ENCODE results near the gene GAS7. TPM values are rescaled to one million over a fixed set of nuclear protein-coding genes. Genes with fewer than 3 reads are reported as not detected.

Gene GAS7
- total RNA-seq, 1 experiment from 2014 or later, result 12.3 TPM

DNA sequence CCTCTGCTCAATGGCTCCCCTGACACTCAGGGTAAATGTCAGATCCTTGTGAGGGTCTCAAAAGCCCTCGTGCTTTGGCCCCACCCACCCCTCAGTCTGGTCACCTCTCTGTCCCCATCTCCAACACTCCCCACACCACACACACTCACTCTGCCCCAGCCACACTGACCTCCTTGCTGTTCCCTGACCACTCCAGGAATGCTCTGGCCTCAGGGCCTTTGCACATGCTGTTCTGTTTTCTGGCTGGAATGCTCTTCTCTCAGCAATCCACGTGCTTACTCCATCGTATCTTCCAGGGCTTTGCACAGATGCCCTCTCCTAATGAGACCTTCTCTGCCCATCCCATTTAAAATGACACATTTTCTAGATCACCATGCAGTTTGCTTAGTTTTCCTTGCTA lies 28.2 kb downstream of the GAS7 start:
- POLR2A ChIA-PET, result no interaction called here
- CTCF ChIA-PET, result interaction anchor here (1.5 to 1.6 kb wide), 2 partner anchors 56 to 186 kb away, joined by 5 to 6 read pairs; no protein-coding TSS in a partner anchor

DNA sequence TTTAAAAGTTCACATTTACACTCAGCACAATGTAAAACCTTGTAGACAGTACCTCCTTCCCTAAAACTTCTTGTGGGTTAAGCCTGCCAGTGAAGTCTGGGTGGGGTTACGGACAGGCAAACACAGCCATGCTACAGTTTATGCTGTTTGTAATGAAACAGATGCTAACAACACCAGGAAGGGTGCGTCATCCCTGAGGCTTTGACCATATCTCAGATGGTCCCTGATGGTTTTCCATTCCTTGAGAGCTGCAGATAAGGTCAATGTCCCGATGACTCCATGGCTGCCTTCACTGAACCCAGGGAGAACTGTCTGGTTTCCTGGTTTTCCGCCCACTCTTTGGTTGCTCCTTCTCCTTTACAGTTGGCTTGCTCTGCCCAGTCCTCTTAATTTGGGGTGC lies 29.1 kb downstream of the GAS7 start:
- DNase-seq (ENCODE audit: low spot score) (no peak), ATAC-seq (no peak)
- no peak for TF ChIP-seq ZNF232 (CRISPR knock-in tag; IDR thresholded peaks at IDR 0.05)
- TF ChIP-seq, protein P1, sequence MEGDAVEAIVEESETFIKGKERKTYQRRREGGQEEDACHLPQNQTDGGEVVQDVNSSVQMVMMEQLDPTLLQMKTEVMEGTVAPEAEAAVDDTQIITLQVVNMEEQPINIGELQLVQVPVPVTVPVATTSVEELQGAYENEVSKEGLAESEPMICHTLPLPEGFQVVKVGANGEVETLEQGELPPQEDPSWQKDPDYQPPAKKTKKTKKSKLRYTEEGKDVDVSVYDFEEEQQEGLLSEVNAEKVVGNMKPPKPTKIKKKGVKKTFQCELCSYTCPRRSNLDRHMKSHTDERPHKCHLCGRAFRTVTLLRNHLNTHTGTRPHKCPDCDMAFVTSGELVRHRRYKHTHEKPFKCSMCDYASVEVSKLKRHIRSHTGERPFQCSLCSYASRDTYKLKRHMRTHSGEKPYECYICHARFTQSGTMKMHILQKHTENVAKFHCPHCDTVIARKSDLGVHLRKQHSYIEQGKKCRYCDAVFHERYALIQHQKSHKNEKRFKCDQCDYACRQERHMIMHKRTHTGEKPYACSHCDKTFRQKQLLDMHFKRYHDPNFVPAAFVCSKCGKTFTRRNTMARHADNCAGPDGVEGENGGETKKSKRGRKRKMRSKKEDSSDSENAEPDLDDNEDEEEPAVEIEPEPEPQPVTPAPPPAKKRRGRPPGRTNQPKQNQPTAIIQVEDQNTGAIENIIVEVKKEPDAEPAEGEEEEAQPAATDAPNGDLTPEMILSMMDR (IDR thresholded peaks at IDR 0.05), result no peak
- TF ChIP-seq TEAD4 (CRISPR knock-in tag; IDR thresholded peaks at IDR 0.05), result no peak
- Mint-ChIP-seq H3K27ac (no peak overlapping the region), H3K4me3 (no peak overlapping the region), H3K36me3 (peaks cover 4% of the 10 kb centered on the region; the same call in 1 of the 2 replicates), H3K9me3 (peaks cover 11% of the 10 kb centered on the region), H3K4me1 (peaks cover 18% of the 10 kb centered on the region), H3K27me3 (ENCODE audit: low read depth) (no peaks in the 10 kb centered on the region)
- POLR2A ChIA-PET, result no interaction called here
- CTCF ChIA-PET, result no interaction called here

More for the DNA sequence above, 28.2 kb downstream of the GAS7 start:
- TF ChIP-seq, protein P2, sequence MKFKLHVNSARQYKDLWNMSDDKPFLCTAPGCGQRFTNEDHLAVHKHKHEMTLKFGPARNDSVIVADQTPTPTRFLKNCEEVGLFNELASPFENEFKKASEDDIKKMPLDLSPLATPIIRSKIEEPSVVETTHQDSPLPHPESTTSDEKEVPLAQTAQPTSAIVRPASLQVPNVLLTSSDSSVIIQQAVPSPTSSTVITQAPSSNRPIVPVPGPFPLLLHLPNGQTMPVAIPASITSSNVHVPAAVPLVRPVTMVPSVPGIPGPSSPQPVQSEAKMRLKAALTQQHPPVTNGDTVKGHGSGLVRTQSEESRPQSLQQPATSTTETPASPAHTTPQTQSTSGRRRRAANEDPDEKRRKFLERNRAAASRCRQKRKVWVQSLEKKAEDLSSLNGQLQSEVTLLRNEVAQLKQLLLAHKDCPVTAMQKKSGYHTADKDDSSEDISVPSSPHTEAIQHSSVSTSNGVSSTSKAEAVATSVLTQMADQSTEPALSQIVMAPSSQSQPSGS (CRISPR knock-in tag; IDR thresholded peaks at IDR 0.05; ENCODE audit: borderline replicate concordance, low read depth), result no peak
- no peak for TF ChIP-seq TEAD1 (CRISPR knock-in tag; IDR thresholded peaks at IDR 0.05)
- TF ChIP-seq MXD4 (CRISPR knock-in tag; IDR thresholded peaks at IDR 0.05; ENCODE audit: borderline replicate concordance), result no peak
- TF ChIP-seq RORB (CRISPR knock-in tag; IDR thresholded peaks at IDR 0.05), result no peak
- no peak for TF ChIP-seq KAT7 (CRISPR knock-in tag; IDR thresholded peaks at IDR 0.05; ENCODE audit: borderline replicate concordance)
- TF ChIP-seq, protein P3, sequence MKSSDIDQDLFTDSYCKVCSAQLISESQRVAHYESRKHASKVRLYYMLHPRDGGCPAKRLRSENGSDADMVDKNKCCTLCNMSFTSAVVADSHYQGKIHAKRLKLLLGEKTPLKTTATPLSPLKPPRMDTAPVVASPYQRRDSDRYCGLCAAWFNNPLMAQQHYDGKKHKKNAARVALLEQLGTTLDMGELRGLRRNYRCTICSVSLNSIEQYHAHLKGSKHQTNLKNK (CRISPR knock-in tag; IDR thresholded peaks at IDR 0.05), result no peak
- TF ChIP-seq, protein P4, sequence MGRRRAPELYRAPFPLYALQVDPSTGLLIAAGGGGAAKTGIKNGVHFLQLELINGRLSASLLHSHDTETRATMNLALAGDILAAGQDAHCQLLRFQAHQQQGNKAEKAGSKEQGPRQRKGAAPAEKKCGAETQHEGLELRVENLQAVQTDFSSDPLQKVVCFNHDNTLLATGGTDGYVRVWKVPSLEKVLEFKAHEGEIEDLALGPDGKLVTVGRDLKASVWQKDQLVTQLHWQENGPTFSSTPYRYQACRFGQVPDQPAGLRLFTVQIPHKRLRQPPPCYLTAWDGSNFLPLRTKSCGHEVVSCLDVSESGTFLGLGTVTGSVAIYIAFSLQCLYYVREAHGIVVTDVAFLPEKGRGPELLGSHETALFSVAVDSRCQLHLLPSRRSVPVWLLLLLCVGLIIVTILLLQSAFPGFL (CRISPR knock-in tag; IDR thresholded peaks at IDR 0.05; ENCODE audit: borderline replicate concordance), result no peak
- TF ChIP-seq ZNF121 (CRISPR knock-in tag; IDR thresholded peaks at IDR 0.05), result no peak
- H3K9me3 Mint-ChIP-seq, result peaks cover 11% of the 10 kb centered on the region
- ATAC-seq (no peak), DNase-seq (ENCODE audit: low spot score) (no peak)
- no peaks in the 10 kb centered on the region for H3K27me3 Mint-ChIP-seq (ENCODE audit: low read depth)
- peaks cover 18% of the 10 kb centered on the region for H3K4me1 Mint-ChIP-seq
- H3K36me3 Mint-ChIP-seq, result peaks cover 4% of the 10 kb centered on the region; the same call in 1 of the 2 replicates
- H3K4me3 Mint-ChIP-seq, result no peak overlapping the region
- no peak overlapping the region for H3K27ac Mint-ChIP-seq

DNA sequence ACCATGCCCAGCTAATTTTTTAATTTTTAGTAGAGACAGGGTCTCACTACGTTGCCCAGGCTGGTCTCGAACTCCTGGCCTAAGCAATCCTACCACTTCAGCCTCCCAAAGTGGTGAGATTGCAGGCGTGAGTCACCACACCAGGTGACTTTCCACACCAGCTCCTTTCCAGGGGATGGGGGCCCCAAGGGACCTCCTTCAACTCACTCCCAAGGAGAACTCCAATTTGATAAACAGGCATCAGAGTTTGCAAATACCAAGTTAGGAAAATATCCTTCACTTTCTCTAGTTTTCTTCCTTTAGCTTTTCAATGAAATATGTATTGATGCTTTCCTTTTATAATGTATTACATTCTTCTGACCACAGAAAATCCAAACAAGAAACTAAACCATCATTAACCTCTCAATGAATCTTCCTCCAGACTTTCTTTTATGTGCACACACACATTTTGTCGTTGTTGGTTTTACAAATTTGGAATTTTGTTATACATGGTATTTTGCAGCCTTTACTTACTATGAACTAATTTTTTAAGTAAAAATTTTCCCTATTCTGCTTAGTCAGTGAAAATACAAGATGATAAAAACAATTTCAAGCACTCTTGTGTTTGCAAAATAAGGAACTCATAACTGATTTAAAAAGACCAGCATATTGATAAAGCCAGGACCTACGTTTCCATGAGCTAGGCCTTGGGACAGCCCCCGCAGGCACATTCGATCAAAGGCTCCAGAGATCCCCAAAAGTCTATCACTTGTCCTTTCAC lies 32.0 kb downstream of the GAS7 start:
- no peak overlapping the region for H3K4me3 Mint-ChIP-seq
- H3K36me3 Mint-ChIP-seq, result no peaks in the 10 kb centered on the region
- no peak for ATAC-seq
- TF ChIP-seq CREB1 (CRISPR knock-in tag; IDR thresholded peaks at IDR 0.05) (no peak), MXD4 (CRISPR knock-in tag; IDR thresholded peaks at IDR 0.05; ENCODE audit: borderline replicate concordance) (no peak), ZNF219 (CRISPR knock-in tag; IDR thresholded peaks at IDR 0.05; ENCODE audit: borderline replicate concordance) (no peak), ZBTB21 (CRISPR knock-in tag; IDR thresholded peaks at IDR 0.05; ENCODE audit: borderline replicate concordance) (no peak), SMAD3 (CRISPR knock-in tag; IDR thresholded peaks at IDR 0.05; ENCODE audit: borderline replicate concordance) (no peak)
- TF ChIP-seq, protein P2 (CRISPR knock-in tag; IDR thresholded peaks at IDR 0.05; ENCODE audit: borderline replicate concordance, low read depth), result no peak
- TF ChIP-seq, protein P5, sequence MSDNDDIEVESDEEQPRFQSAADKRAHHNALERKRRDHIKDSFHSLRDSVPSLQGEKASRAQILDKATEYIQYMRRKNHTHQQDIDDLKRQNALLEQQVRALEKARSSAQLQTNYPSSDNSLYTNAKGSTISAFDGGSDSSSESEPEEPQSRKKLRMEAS (CRISPR knock-in tag; IDR thresholded peaks at IDR 0.05), result no peak
- TF ChIP-seq, protein P1 (IDR thresholded peaks at IDR 0.05), result no peak
- no peaks in the 10 kb centered on the region for H3K27me3 Mint-ChIP-seq (ENCODE audit: low read depth)
- DNase-seq (ENCODE audit: low spot score), result no peak
- H3K9me3 Mint-ChIP-seq, result peaks cover 3% of the 10 kb centered on the region; the same call in 1 of the 2 replicates
- peaks cover 8% of the 10 kb centered on the region for H3K4me1 Mint-ChIP-seq
- POLR2A ChIA-PET, result no interaction called here
- CTCF ChIA-PET, result no interaction called here
- H3K27ac Mint-ChIP-seq, result no peak overlapping the region

All from WTC11 (cell line).